ENCODE data around the gene CNNM4. TPM values are rescaled to one million over a fixed set of nuclear protein-coding genes. Genes with fewer than 3 reads are reported as not detected.
A peak's percentile ranks its signal among the peaks of the same experiment; 100 is the strongest.

Gene CNNM4
- total RNA-seq, 2 donors from 2014 or later: 6.5 TPM

- DNase-seq (ENCODE audit: low spot score): no peak
- Histone ChIP-seq H3K27ac (no peak overlapping the region), H3K27me3 (replicated peaks; ENCODE audit: insufficient read depth) (no peaks in the 10 kb centered on the region), H3K36me3 (peaks cover 19% of the 10 kb centered on the region), H3K9me3 (no peaks in the 10 kb centered on the region), H3K4me3 (no peak overlapping the region), H3K4me1 (ENCODE audit: control insufficient read depth in 1 of 2, low read depth in 2 of 2) (peaks cover 0 to 10% of the 10 kb centered on the region in 2 donors)
- ATAC-seq (ENCODE audit: insufficient number of reproducible peaks, low FRiP score, low read depth): no peak
- TF ChIP-seq CTCF (IDR thresholded peaks at IDR 0.05): no peak
Observed at GRCh38 chr2:96835830-96836229, 75.1 kb downstream of the CNNM4 start.

- peaks cover 14% of the 10 kb centered on the region for H3K36me3 ChIP-seq
- H3K9me3 ChIP-seq: no peaks in the 10 kb centered on the region
- no peak for TF ChIP-seq CTCF (IDR thresholded peaks at IDR 0.05)
- no peaks in the 10 kb centered on the region for H3K27me3 ChIP-seq (replicated peaks; ENCODE audit: insufficient read depth)
- DNase-seq (ENCODE audit: low spot score) (no peak), ATAC-seq (ENCODE audit: insufficient number of reproducible peaks, low FRiP score, low read depth) (no peak)
- no peak overlapping the region for H3K4me3 ChIP-seq
- no peak overlapping the region for H3K27ac ChIP-seq
- H3K4me1 ChIP-seq (ENCODE audit: control insufficient read depth in 1 of 2, low read depth in 2 of 2): peaks cover 0 to 10% of the 10 kb centered on the region in 2 donors
Observed at GRCh38 chr2:96837575-96837974, 76.9 kb downstream of the CNNM4 start.

- Histone ChIP-seq H3K27me3 (replicated peaks; ENCODE audit: insufficient read depth) (no peaks in the 10 kb centered on the region), H3K4me3 (peak overlapping the region; percentile 40), H3K27ac (no peak overlapping the region), H3K36me3 (peaks cover 14% of the 10 kb centered on the region), H3K9me3 (no peaks in the 10 kb centered on the region), H3K4me1 (ENCODE audit: control insufficient read depth in 1 of 2, low read depth in 2 of 2) (peaks cover 0 to 10% of the 10 kb centered on the region in 2 donors)
- ATAC-seq (ENCODE audit: insufficient number of reproducible peaks, low FRiP score, low read depth) (no peak), DNase-seq (ENCODE audit: low spot score) (no peak)
- no peak for TF ChIP-seq CTCF (IDR thresholded peaks at IDR 0.05)
Observed at GRCh38 chr2:96838345-96839292, 77.9 kb downstream of the CNNM4 start.

GRCh38 chr2:96839293-96839874 lies 78.7 kb downstream of the CNNM4 start:
- TF ChIP-seq CTCF (IDR thresholded peaks at IDR 0.05): no peak
- peaks cover 0 to 10% of the 10 kb centered on the region in 2 donors for H3K4me1 ChIP-seq (ENCODE audit: control insufficient read depth in 1 of 2, low read depth in 2 of 2)
- no peaks in the 10 kb centered on the region for H3K9me3 ChIP-seq
- DNase-seq (ENCODE audit: low spot score): no peak
- H3K36me3 ChIP-seq: peaks cover 12% of the 10 kb centered on the region
- no peak for ATAC-seq (ENCODE audit: insufficient number of reproducible peaks, low FRiP score, low read depth)
- H3K4me3 ChIP-seq: peak overlapping the region; percentile 40
- no peaks in the 10 kb centered on the region for H3K27me3 ChIP-seq (replicated peaks; ENCODE audit: insufficient read depth)
- no peak overlapping the region for H3K27ac ChIP-seq
